ENCODE measurements around the gene ALDH2. TPM values are rescaled to one million over a fixed set of nuclear protein-coding genes. Genes with fewer than 3 reads are reported as not detected.

Gene ALDH2
- total and polyA plus RNA-seq, 2 of the 8 experiments (the other 6 are each of a cell fraction or from before 2014, with no cell fraction given): 25.4 to 43.8 TPM

DNA sequence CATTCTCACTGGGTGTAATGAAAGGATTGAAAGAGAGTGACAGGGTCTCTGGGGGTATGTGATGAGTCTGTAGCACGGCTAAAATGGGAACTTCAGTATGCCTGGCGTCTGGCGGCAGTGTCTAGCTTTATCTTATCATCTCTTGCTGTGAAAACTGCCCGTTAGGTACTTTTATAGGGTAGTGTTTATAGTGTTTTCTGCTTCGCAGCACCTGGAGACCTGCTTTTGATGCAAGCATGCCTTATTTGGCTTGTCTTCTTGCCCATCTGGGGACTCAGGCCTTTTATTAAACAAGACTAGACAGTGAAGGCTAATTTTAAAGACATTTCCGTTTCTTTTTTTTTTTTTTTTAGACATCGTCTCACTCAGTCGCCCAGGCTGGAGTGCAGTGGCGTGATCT, 36.3 kb upstream of the ALDH2 start:
- WGBS, 2 experiments (ENCODE audit: extremely low coverage in 1 of 2, insufficient coverage in 1 of 2, insufficient read length in 1 of 2, insufficient replicate concordance in 2 of 2, low coverage in 1 of 2, low lambda C conversion rate in 2 of 2, missing lambda C conversion rate in 1 of 2): 95% methylated on average over 8 of the region's 9 CpGs; no CpG with 5 or more reads in 1 of the 2 experiments
- Histone ChIP-seq H4K5ac (ENCODE audit: insufficient read length, low read depth, low read length) (no peak overlapping the region), H3K23ac (ENCODE audit: insufficient read length) (no peak overlapping the region), H2BK120ac (replicated peaks; ENCODE audit: low read depth, low read length) (no peak overlapping the region), H3K4ac (replicated peaks; ENCODE audit: insufficient read length, low read depth, low read length) (no peak overlapping the region), H2AK5ac (ENCODE audit: low read depth, low read length) (no peak overlapping the region), H3K4me3 (ENCODE audit: extremely low read depth in 1 of 4, insufficient read depth in 2 of 4, low read depth in 3 of 4, low read length in 4 of 4) (no peak overlapping the region), H3K27ac (ENCODE audit: low read depth, low read length) (no peak overlapping the region), H2BK5ac (ENCODE audit: low read depth, low read length) (no peak overlapping the region), H3K56ac (replicated peaks; ENCODE audit: insufficient read length, low read depth, low read length) (no peak overlapping the region), H3K79me1 (ENCODE audit: low read depth, low read length) (no peaks in the 10 kb centered on the region), H3K9me3 (ENCODE audit: insufficient read depth in 2 of 2, low read depth in 1 of 2, low read length in 1 of 2) (no peaks in the 10 kb centered on the region), H3K4me2 (ENCODE audit: insufficient read depth in 1 of 2, low read depth in 2 of 2, low read length in 2 of 2) (no peak overlapping the region), H4K8ac (ENCODE audit: extremely low read depth, insufficient read depth, low read length) (no peak overlapping the region; the same call in 1 of the 2 replicates), H4K91ac (replicated peaks; ENCODE audit: insufficient read length, low read length) (no peak overlapping the region), H2BK12ac (ENCODE audit: low read depth, low read length) (no peak overlapping the region), H3K79me2 (ENCODE audit: control insufficient read depth in 1 of 2, insufficient read depth in 2 of 2, low read length in 2 of 2) (no peaks in the 10 kb centered on the region), H3K4me1 (replicated peaks in 1 of 4; ENCODE audit: control insufficient read depth in 3 of 4, insufficient read depth in 4 of 4, low read length in 3 of 4) (no peaks in the 10 kb centered on the region), H4K20me1 (replicated peaks in 1 of 2; ENCODE audit: control insufficient read depth in 1 of 2, insufficient read depth in 2 of 2, low read length in 2 of 2) (peaks cover 0 to 5% of the 10 kb centered on the region in 2 experiments), H3K14ac (ENCODE audit: insufficient read length) (no peak overlapping the region), H3K23me2 (ENCODE audit: low read depth, low read length) (no peaks in the 10 kb centered on the region), H2BK20ac (ENCODE audit: low read length) (no peak overlapping the region), H3K36me3 (ENCODE audit: control insufficient read depth in 2 of 4, insufficient read depth in 4 of 4, low read length in 3 of 4) (peaks cover 0 to 3% (median 0%) of the 10 kb centered on the region in 4 experiments; a peak in 2 of 8 replicates), H2BK15ac (ENCODE audit: low read length) (no peak overlapping the region), H2AFZ (ENCODE audit: low read length) (no peak overlapping the region), H3K27me3 (replicated peaks in 1 of 4; ENCODE audit: control insufficient read depth in 3 of 4, extremely low read depth in 1 of 4, insufficient read depth in 3 of 4, low read length in 3 of 4) (no peaks in the 10 kb centered on the region), H3K18ac (ENCODE audit: extremely low read depth, low read length) (no peak overlapping the region), H3K9ac (replicated peaks in 1 of 4; ENCODE audit: extremely low read depth in 1 of 4, low read depth in 3 of 4, low read length in 3 of 4) (no peak overlapping the region)
- CTCF ChIA-PET (ENCODE audit: partially characterized antibody): interaction anchor here (0.6 to 1.7 kb wide), 3 partner anchors 14 to 83 kb away, joined by 3 to 4 read pairs (median 3); no protein-coding TSS in a partner anchor
- DNase-seq (ENCODE audit: low read depth in 1 of 2, low spot score in 2 of 2) (no peak), FAIRE-seq (no peak)
- POLR2A ChIA-PET (ENCODE audit: partially characterized antibody): interaction anchor here (1.2 to 2.0 kb wide), 3 partner anchors 11 to 83 kb away, joined by 3 to 6 read pairs (median 4); partner anchors contain the start of genes ACAD10 and BRAP
- TF ChIP-seq JUN (IDR thresholded peaks at IDR 0.05; ENCODE audit: low read depth, low read length) (no peak), CEBPB (IDR thresholded peaks at IDR 0.05; ENCODE audit: low read depth, low read length) (no peak), TAF7 (optimal IDR thresholded peaks at IDR 0.05; ENCODE audit: borderline replicate concordance, low read depth, low read length) (no peak), RBBP5 (IDR thresholded peaks at IDR 0.05; ENCODE audit: borderline replicate concordance, low read depth, low read length) (no peak), KDM4A (IDR thresholded peaks at IDR 0.05; ENCODE audit: low read depth, low read length, severe bottlenecking) (no peak), PHF8 (conservative IDR thresholded peaks at IDR 0.05; ENCODE audit: low read depth, low read length) (no peak), FOSL1 (IDR thresholded peaks at IDR 0.05; ENCODE audit: insufficient read depth, low read depth, low read length) (no peak), GTF2F1 (IDR thresholded peaks at IDR 0.05; ENCODE audit: borderline replicate concordance, low read depth, low read length) (no peak), YY1 (IDR thresholded peaks at IDR 0.05; ENCODE audit: low read depth, low read length) (no peak), EGR1 (IDR thresholded peaks at IDR 0.05; ENCODE audit: borderline replicate concordance, low read depth, low read length) (no peak)
